Right lobe of liver (tissue), 4 donors: Measurements from ENCODE around the gene MPZ.

ENCODE experiments used
- CTCF ChIP-seq, 4 donors: fragments of 200-600 bp in 3 of 4; fragments of 450-650 bp in 1 of 4; IDR thresholded peaks; one replicate each; pipeline versions ENCODE4 v1.5.1 to v1.8.0; 2016 to 2022; ENCODE audit warnings: antibody characterized with exemption in 4 of 4, mild to moderate bottlenecking in 2 of 4
- POLR2A ChIP-seq: fragments of 450-650 bp; IDR thresholded peaks from one replicate; pipeline ENCODE4 v1.6.1; 2017; ENCODE audit warnings: antibody characterized with exemption, mild to moderate bottlenecking
- donor health status: DM: no; HTN: no; CAD: no.
- donor health status: DM: no; HTN: no; CAD: no.
- donor health status: DM: no; HTN: yes; CAD: no.

GRCh38 chr1:161266202-161266601 lies 43.6 kb downstream of the MPZ start:
- TF ChIP-seq CTCF (IDR thresholded peaks at IDR 0.05) (no peak), POLR2A (no peak)
